ENCODE results near the gene VWDE.
A peak's percentile ranks its signal among the peaks of the same experiment; 100 is the strongest.

- TF ChIP-seq CTCF (IDR thresholded peaks at IDR 0.05; ENCODE audit: poor library complexity) (peak; percentile 13), EZH2 (IDR thresholded peaks at IDR 0.05; ENCODE audit: borderline replicate concordance) (no peak)
Measured at GRCh38 chr7:12291870-12292269, 111.8 kb downstream of the VWDE start.

Data from hepatocyte (in vitro differentiated cells).